ENCODE measurements around the gene SCFD2.
A peak's percentile ranks its signal among the peaks of the same experiment; 100 is the strongest.

SCFD2 gene

GRCh38 chr4:53018471-53018870 is 347.4 kb downstream of the SCFD2 start:
- POLR2A ChIA-PET, result no interaction called here
- 100% methylated on average over 1 of the region's 3 CpGs for WGBS (ENCODE audit: insufficient coverage)
- H3K4me3 ChIP-seq (ENCODE audit: control insufficient read depth in 1 of 7, extremely low read depth in 1 of 7, insufficient read depth in 4 of 7, low read depth in 2 of 7, low read length in 6 of 7), result no peak overlapping the region
- no peaks in the 10 kb centered on the region for H3K36me3 ChIP-seq (ENCODE audit: control insufficient read depth in 4 of 4, insufficient read depth in 4 of 4, low read length in 3 of 4)
- H3K9me3 ChIP-seq (ENCODE audit: control extremely low read depth in 1 of 5, control insufficient read depth in 4 of 5, insufficient read depth in 2 of 5, low read depth in 1 of 5, low read length in 4 of 5), result no peaks in the 10 kb centered on the region
- CTCF ChIA-PET, result interaction anchor here (1.2 to 2.6 kb wide), 2 partner anchors 24 to 1216 kb away, joined by 3 to 9 read pairs; no protein-coding TSS in a partner anchor
- no peak overlapping the region for H3K27ac ChIP-seq (ENCODE audit: insufficient read depth in 1 of 2, low read depth in 1 of 2, low read length in 2 of 2, poor library complexity in 1 of 2, severe bottlenecking in 2 of 2)
- no peaks in the 10 kb centered on the region for H3K27me3 ChIP-seq (replicated peaks in 2 of 5; ENCODE audit: control insufficient read depth in 4 of 5, insufficient read depth in 5 of 5, low read length in 4 of 5)
- peaks cover 3 to 23% (median 13%) of the 10 kb centered on the region in 4 experiments for H3K4me1 ChIP-seq (ENCODE audit: control extremely low read depth in 1 of 4, control insufficient read depth in 4 of 4, insufficient read depth in 4 of 4, low read length in 3 of 4)
- no peak for DNase-seq

GRCh38 chr4:53016099-53016820 is 349.6 kb downstream of the SCFD2 start:
- H3K4me1 ChIP-seq (ENCODE audit: control extremely low read depth in 1 of 4, control insufficient read depth in 4 of 4, insufficient read depth in 4 of 4, low read length in 3 of 4), result peaks cover 13 to 45% (median 33%) of the 10 kb centered on the region in 4 experiments
- CTCF ChIA-PET, result interaction anchor here (0.8 to 5.3 kb wide), 15 partner anchors 9 to 1220 kb away, joined by 3 to 63 read pairs (median 6); no protein-coding TSS in a partner anchor
- H3K4me3 ChIP-seq (ENCODE audit: control insufficient read depth in 1 of 7, extremely low read depth in 1 of 7, insufficient read depth in 4 of 7, low read depth in 2 of 7, low read length in 6 of 7), result no peak overlapping the region
- no peaks in the 10 kb centered on the region for H3K27me3 ChIP-seq (replicated peaks in 2 of 5; ENCODE audit: control insufficient read depth in 4 of 5, insufficient read depth in 5 of 5, low read length in 4 of 5)
- WGBS (ENCODE audit: insufficient coverage), result no CpG with 5 or more reads among the region's 5 CpGs
- H3K27ac ChIP-seq (ENCODE audit: insufficient read depth in 1 of 2, low read depth in 1 of 2, low read length in 2 of 2, poor library complexity in 1 of 2, severe bottlenecking in 2 of 2), result no peak overlapping the region
- POLR2A ChIA-PET, result interaction anchor here (0.7 kb wide), 1 partner anchor 357 kb away, joined by 3 read pairs; no protein-coding TSS in a partner anchor
- no peak for DNase-seq
- H3K9me3 ChIP-seq (ENCODE audit: control extremely low read depth in 1 of 5, control insufficient read depth in 4 of 5, insufficient read depth in 2 of 5, low read depth in 1 of 5, low read length in 4 of 5), result no peaks in the 10 kb centered on the region
- no peaks in the 10 kb centered on the region for H3K36me3 ChIP-seq (ENCODE audit: control insufficient read depth in 4 of 4, insufficient read depth in 4 of 4, low read length in 3 of 4)

DNA sequence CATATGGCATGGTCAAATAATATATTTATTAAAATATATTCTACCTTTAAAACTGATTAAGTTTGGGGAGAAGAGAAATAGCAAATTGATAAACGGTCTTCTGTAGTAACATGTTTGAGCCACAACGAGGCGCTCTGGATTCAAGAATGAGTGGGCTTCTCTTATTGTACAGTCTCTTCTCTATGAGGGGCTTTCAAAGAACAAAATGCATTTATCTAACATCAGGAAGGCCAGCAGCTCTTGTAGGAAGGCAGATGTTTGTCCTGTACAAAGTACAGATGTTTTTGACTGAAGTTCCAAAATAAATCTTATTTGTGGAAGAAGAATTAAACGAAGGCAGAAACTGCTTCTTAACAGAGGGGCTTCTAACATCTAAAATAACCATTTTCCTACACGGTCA is 350.2 kb downstream of the SCFD2 start:
- H3K9me3 ChIP-seq (ENCODE audit: control extremely low read depth in 1 of 5, control insufficient read depth in 4 of 5, insufficient read depth in 2 of 5, low read depth in 1 of 5, low read length in 4 of 5), result no peaks in the 10 kb centered on the region
- no peaks in the 10 kb centered on the region for H3K27me3 ChIP-seq (replicated peaks in 2 of 5; ENCODE audit: control insufficient read depth in 4 of 5, insufficient read depth in 5 of 5, low read length in 4 of 5)
- no peak overlapping the region for H3K27ac ChIP-seq (ENCODE audit: insufficient read depth in 1 of 2, low read depth in 1 of 2, low read length in 2 of 2, poor library complexity in 1 of 2, severe bottlenecking in 2 of 2)
- CTCF ChIA-PET, result interaction anchor here (1.0 to 5.3 kb wide), 17 partner anchors 9 to 1303 kb away, joined by 3 to 63 read pairs (median 4); no protein-coding TSS in a partner anchor
- H3K4me1 ChIP-seq (ENCODE audit: control extremely low read depth in 1 of 4, control insufficient read depth in 4 of 4, insufficient read depth in 4 of 4, low read length in 3 of 4), result peaks cover 13 to 50% (median 35%) of the 10 kb centered on the region in 4 experiments
- POLR2A ChIA-PET, result no interaction called here
- WGBS (ENCODE audit: insufficient coverage), result no CpG with 5 or more reads among the region's 5 CpGs
- no peak overlapping the region for H3K4me3 ChIP-seq (ENCODE audit: control insufficient read depth in 1 of 7, extremely low read depth in 1 of 7, insufficient read depth in 4 of 7, low read depth in 2 of 7, low read length in 6 of 7)
- H3K36me3 ChIP-seq (ENCODE audit: control insufficient read depth in 4 of 4, insufficient read depth in 4 of 4, low read length in 3 of 4), result no peaks in the 10 kb centered on the region
- DNase-seq, result peak; percentile 74 to 81 (median 76)

DNA sequence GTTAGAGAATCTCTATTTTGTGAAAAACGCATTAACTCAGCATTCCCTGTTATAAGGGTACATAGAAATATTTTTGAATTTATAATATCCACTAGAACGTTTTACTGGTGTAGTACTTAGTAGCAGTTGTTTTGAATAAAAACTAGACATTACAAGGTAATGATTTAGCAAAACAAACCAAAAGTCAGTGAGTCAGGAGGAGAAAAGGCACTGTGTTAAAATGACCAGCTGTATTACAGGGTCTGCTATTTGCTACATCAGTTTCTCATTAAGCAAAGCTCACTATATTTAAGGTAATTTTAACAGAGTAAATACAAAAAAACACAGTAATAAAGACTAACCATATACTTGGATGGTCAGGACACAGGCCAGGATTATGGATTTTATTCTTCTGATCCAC is 351.0 kb downstream of the SCFD2 start:
- Histone ChIP-seq H3K9me3 (ENCODE audit: control extremely low read depth in 1 of 5, control insufficient read depth in 4 of 5, insufficient read depth in 2 of 5, low read depth in 1 of 5, low read length in 4 of 5) (no peaks in the 10 kb centered on the region), H3K27me3 (replicated peaks in 2 of 5; ENCODE audit: control insufficient read depth in 4 of 5, insufficient read depth in 5 of 5, low read length in 4 of 5) (no peaks in the 10 kb centered on the region), H3K4me1 (ENCODE audit: control extremely low read depth in 1 of 4, control insufficient read depth in 4 of 4, insufficient read depth in 4 of 4, low read length in 3 of 4) (peaks cover 13 to 54% (median 36%) of the 10 kb centered on the region in 4 experiments), H3K4me3 (ENCODE audit: control insufficient read depth in 1 of 7, extremely low read depth in 1 of 7, insufficient read depth in 4 of 7, low read depth in 2 of 7, low read length in 6 of 7) (no peak overlapping the region), H3K27ac (ENCODE audit: insufficient read depth in 1 of 2, low read depth in 1 of 2, low read length in 2 of 2, poor library complexity in 1 of 2, severe bottlenecking in 2 of 2) (no peak overlapping the region), H3K36me3 (ENCODE audit: control insufficient read depth in 4 of 4, insufficient read depth in 4 of 4, low read length in 3 of 4) (no peaks in the 10 kb centered on the region)
- DNase-seq, result no peak
- POLR2A ChIA-PET, result no interaction called here
- CTCF ChIA-PET, result interaction anchor here (0.9 to 5.3 kb wide), 14 partner anchors 8 to 1304 kb away, joined by 3 to 63 read pairs (median 6); no protein-coding TSS in a partner anchor
- no CpG with 5 or more reads among the region's 2 CpGs for WGBS (ENCODE audit: insufficient coverage)

DNA sequence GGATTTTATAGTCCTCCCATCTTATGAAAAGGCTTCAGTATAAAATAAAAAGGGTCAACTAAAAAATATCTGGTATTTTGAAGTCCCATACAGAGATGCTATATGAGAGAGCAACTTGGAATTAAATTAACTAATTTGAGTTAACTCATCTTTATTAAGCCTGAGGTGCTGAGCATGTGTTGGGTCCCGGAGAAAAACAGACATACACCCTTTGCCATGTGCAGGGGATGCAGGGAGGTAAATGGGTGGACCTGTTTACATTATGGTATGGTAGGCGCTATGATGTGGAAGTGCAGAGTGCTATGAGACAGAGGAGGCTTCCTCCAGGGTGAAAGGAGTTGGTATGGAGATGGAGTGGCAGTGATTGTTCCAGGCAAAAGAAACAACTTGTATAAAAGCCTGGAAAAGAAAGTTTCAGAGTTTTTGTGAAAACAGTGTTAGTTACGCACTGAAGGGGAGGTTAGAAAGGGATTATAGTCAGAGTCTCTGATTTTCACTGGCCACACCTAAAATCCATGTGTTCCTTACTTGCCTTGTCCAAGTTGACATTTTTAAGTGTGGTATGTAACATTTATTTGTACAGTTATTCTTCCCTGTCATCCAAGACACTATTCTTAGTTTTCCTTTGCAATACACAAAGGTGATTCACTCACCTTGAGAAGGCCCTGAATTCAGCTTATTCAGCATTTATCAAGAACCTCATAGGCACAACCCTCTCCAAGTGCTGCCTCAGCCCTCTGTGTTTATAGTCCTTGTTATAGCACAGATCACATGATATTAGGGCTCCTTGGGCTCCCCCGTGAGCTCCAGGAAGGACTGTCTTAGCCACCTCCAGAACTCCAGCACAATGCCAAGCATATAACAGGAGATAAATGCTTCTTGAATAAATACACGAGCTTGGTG is 351.7 kb downstream of the SCFD2 start:
- no peak overlapping the region for H3K4me3 ChIP-seq (ENCODE audit: control insufficient read depth in 1 of 7, extremely low read depth in 1 of 7, insufficient read depth in 4 of 7, low read depth in 2 of 7, low read length in 6 of 7)
- POLR2A ChIA-PET, result no interaction called here
- H3K27me3 ChIP-seq (replicated peaks in 2 of 5; ENCODE audit: control insufficient read depth in 4 of 5, insufficient read depth in 5 of 5, low read length in 4 of 5), result no peaks in the 10 kb centered on the region
- CTCF ChIA-PET, result interaction anchor here (0.6 to 5.3 kb wide), 21 partner anchors 7 to 1304 kb away, joined by 3 to 63 read pairs (median 4); partner anchors contain the start of gene PDGFRA
- peaks cover 13 to 57% (median 36%) of the 10 kb centered on the region in 4 experiments for H3K4me1 ChIP-seq (ENCODE audit: control extremely low read depth in 1 of 4, control insufficient read depth in 4 of 4, insufficient read depth in 4 of 4, low read length in 3 of 4)
- no peak for DNase-seq
- no peaks in the 10 kb centered on the region for H3K9me3 ChIP-seq (ENCODE audit: control extremely low read depth in 1 of 5, control insufficient read depth in 4 of 5, insufficient read depth in 2 of 5, low read depth in 1 of 5, low read length in 4 of 5)
- peak overlapping the region in 1 of 2 experiments; percentile 72 for H3K27ac ChIP-seq (ENCODE audit: insufficient read depth in 1 of 2, low read depth in 1 of 2, low read length in 2 of 2, poor library complexity in 1 of 2, severe bottlenecking in 2 of 2)
- 97% methylated on average over 3 of the region's 5 CpGs for WGBS (ENCODE audit: insufficient coverage)
- H3K36me3 ChIP-seq (ENCODE audit: control insufficient read depth in 4 of 4, insufficient read depth in 4 of 4, low read length in 3 of 4), result no peaks in the 10 kb centered on the region

DNA sequence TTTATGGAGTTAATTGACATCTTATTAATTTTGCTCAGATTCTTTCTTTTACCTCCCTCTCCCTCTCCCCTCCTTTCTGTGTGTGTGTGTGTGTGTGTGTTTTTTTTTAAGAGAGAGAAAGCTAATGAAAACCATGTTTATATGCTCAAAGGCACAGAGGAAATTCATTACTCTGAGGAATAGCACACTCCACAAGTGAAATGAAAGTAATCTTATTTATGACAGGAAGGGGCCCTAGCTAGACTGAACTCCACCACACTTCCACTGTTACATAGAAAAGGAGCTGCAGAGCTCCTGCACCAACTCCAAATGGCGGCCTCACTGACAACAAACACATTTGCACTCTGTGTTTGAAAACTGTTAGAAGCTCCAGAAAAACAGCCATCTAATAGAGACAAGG is 353.1 kb downstream of the SCFD2 start:
- Histone ChIP-seq H3K4me1 (ENCODE audit: control extremely low read depth in 1 of 4, control insufficient read depth in 4 of 4, insufficient read depth in 4 of 4, low read length in 3 of 4) (peaks cover 13 to 62% (median 38%) of the 10 kb centered on the region in 4 experiments), H3K36me3 (ENCODE audit: control insufficient read depth in 4 of 4, insufficient read depth in 4 of 4, low read length in 3 of 4) (no peaks in the 10 kb centered on the region), H3K9me3 (ENCODE audit: control extremely low read depth in 1 of 5, control insufficient read depth in 4 of 5, insufficient read depth in 2 of 5, low read depth in 1 of 5, low read length in 4 of 5) (no peaks in the 10 kb centered on the region), H3K4me3 (ENCODE audit: control insufficient read depth in 1 of 7, extremely low read depth in 1 of 7, insufficient read depth in 4 of 7, low read depth in 2 of 7, low read length in 6 of 7) (peak overlapping the region in 6 of 7 experiments; percentile 10 to 54 (median 34)), H3K27ac (ENCODE audit: insufficient read depth in 1 of 2, low read depth in 1 of 2, low read length in 2 of 2, poor library complexity in 1 of 2, severe bottlenecking in 2 of 2) (peak overlapping the region; percentile 59 to 72), H3K27me3 (replicated peaks in 2 of 5; ENCODE audit: control insufficient read depth in 4 of 5, insufficient read depth in 5 of 5, low read length in 4 of 5) (no peaks in the 10 kb centered on the region)
- POLR2A ChIA-PET, result interaction anchor here (0.8 kb wide), 1 partner anchor 353 kb away, joined by 3 read pairs; the partner anchor contains the start of gene SCFD2
- WGBS (ENCODE audit: insufficient coverage), result no CpG with 5 or more reads among the region's 1 CpG
- CTCF ChIA-PET, result interaction anchor here (0.9 to 5.3 kb wide), 9 partner anchors 10 to 1220 kb away, joined by 3 to 63 read pairs (median 3); partner anchors contain the start of gene PDGFRA
- DNase-seq, result peak; percentile 56 to 88 (median 78)

Data from common myeloid progenitor, CD34-positive (primary cell).